NB4 (cell line): ENCODE data around the gene MVP.

Experiments
- MYC ChIP-seq: IDR thresholded peaks from 2 replicates; pipeline ENCODE4 v1.6.1; 2011; ENCODE audit warnings: low read depth, low read length
- POLR2A ChIP-seq: IDR thresholded peaks from 2 replicates; pipeline ENCODE4 v1.6.1; 2011; ENCODE audit warnings: mild to moderate bottlenecking; ENCODE audit not compliant: insufficient read length; ENCODE audit errors: extremely low read depth
- TF ChIP-seq, protein P1 (sequence below): IDR thresholded peaks from one replicate; pipeline ENCODE4 v1.5.1; 2012; ENCODE audit warnings: low read depth, low read length

DNA sequence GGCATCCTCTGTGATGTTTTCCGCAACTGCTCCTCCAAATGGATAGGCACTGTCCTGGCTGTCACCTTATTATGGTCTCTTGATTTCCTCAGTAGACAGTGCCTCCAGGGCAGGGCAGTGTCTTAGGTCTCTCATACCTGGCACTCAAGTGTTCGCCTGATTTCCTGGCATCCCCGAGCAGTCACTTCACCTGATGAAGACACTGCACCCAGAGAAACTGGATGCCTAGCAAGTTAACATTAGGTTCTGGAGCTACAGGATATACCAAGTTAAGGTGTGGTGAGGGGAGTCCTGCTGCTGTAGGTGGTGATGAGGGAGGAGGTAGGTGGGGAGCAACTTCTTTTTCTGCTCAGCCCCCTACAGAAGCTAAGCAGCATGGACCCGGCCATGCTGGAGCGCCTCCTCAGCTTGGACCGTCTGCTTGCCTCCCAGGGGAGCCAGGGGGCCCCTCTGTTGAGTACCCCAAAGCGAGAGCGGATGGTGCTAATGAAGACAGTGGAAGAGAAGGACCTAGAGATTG is 17.8 kb upstream of the MVP start:
- TF ChIP-seq, protein P1, sequence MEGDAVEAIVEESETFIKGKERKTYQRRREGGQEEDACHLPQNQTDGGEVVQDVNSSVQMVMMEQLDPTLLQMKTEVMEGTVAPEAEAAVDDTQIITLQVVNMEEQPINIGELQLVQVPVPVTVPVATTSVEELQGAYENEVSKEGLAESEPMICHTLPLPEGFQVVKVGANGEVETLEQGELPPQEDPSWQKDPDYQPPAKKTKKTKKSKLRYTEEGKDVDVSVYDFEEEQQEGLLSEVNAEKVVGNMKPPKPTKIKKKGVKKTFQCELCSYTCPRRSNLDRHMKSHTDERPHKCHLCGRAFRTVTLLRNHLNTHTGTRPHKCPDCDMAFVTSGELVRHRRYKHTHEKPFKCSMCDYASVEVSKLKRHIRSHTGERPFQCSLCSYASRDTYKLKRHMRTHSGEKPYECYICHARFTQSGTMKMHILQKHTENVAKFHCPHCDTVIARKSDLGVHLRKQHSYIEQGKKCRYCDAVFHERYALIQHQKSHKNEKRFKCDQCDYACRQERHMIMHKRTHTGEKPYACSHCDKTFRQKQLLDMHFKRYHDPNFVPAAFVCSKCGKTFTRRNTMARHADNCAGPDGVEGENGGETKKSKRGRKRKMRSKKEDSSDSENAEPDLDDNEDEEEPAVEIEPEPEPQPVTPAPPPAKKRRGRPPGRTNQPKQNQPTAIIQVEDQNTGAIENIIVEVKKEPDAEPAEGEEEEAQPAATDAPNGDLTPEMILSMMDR = no peak
- TF ChIP-seq POLR2A (no peak), MYC (no peak)
